ENCODE measurements around the gene ZFYVE28. TPM values are rescaled to one million over a fixed set of nuclear protein-coding genes. Genes with fewer than 3 reads are reported as not detected.

ZFYVE28 gene
- total RNA-seq, 4 donors from 2014 or later = 8.9 to 19.1 (median 16.4) TPM

GRCh38 chr4:2270341-2271165, 147.9 kb downstream of the ZFYVE28 start:
- no peak overlapping the region for H3K27ac ChIP-seq
- no peaks in the 10 kb centered on the region for H3K27me3 ChIP-seq
- WGBS, 2 donors = 94 to 96% methylated on average over 17 to 25 of the region's 34 CpGs
- no peak for TF ChIP-seq POLR2A (IDR thresholded peaks at IDR 0.05)
- no peak for TF ChIP-seq CTCF (IDR thresholded peaks at IDR 0.05)
- H3K36me3 ChIP-seq = no peaks in the 10 kb centered on the region
- DNase-seq = no peak
- intact Hi-C loops (cut with DNase I) = no loop called here
- H3K4me1 ChIP-seq = peaks cover 11 to 13% of the 10 kb centered on the region in 2 donors
- H3K9me3 ChIP-seq = no peaks in the 10 kb centered on the region
- no peak overlapping the region for H3K4me3 ChIP-seq (replicated peaks in 1 of 3)

GRCh38 chr4:2269618-2270163, 148.8 kb downstream of the ZFYVE28 start:
- WGBS, 2 donors = 87 to 93% methylated on average over 12 of the region's 12 CpGs
- Histone ChIP-seq H3K4me1 (peaks cover 11 to 18% of the 10 kb centered on the region in 2 donors), H3K27me3 (no peaks in the 10 kb centered on the region), H3K27ac (no peak overlapping the region), H3K36me3 (no peaks in the 10 kb centered on the region), H3K9me3 (no peaks in the 10 kb centered on the region), H3K4me3 (replicated peaks in 1 of 3) (no peak overlapping the region)
- DNase-seq = no peak
- intact Hi-C loops (cut with DNase I) = no loop called here
- TF ChIP-seq CTCF (IDR thresholded peaks at IDR 0.05) (no peak), POLR2A (IDR thresholded peaks at IDR 0.05) (no peak)

- Histone ChIP-seq H3K27me3 (no peaks in the 10 kb centered on the region), H3K36me3 (no peaks in the 10 kb centered on the region), H3K27ac (no peak overlapping the region), H3K9me3 (no peaks in the 10 kb centered on the region), H3K4me3 (replicated peaks in 1 of 3) (no peak overlapping the region), H3K4me1 (peaks cover 11 to 18% of the 10 kb centered on the region in 2 donors)
- intact Hi-C loops (cut with DNase I) = no loop called here
- WGBS, 2 donors = 63 to 65% methylated on average over 2 to 4 of the region's 6 CpGs
- no peak for DNase-seq
- TF ChIP-seq CTCF (IDR thresholded peaks at IDR 0.05) (no peak), POLR2A (IDR thresholded peaks at IDR 0.05) (no peak)
Observed at GRCh38 chr4:2269206-2269531, 149.3 kb downstream of the ZFYVE28 start.

GRCh38 chr4:2268357-2269205, 149.9 kb downstream of the ZFYVE28 start:
- 82 to 84% methylated on average over 12 to 14 of the region's 22 CpGs for WGBS, 2 donors

More at GRCh38 chr4:2268357-2269205, 149.9 kb downstream of the ZFYVE28 start:
- no peak for DNase-seq
- intact Hi-C loops (cut with DNase I) = no loop called here
- no peaks in the 10 kb centered on the region for H3K27me3 ChIP-seq
- TF ChIP-seq POLR2A (IDR thresholded peaks at IDR 0.05) (no peak), CTCF (IDR thresholded peaks at IDR 0.05) (no peak)
- no peaks in the 10 kb centered on the region for H3K36me3 ChIP-seq
- no peaks in the 10 kb centered on the region for H3K9me3 ChIP-seq
- peaks cover 13 to 18% of the 10 kb centered on the region in 2 donors for H3K4me1 ChIP-seq
- no peak overlapping the region for H3K27ac ChIP-seq
- no peak overlapping the region for H3K4me3 ChIP-seq (replicated peaks in 1 of 3)
